Neuronal stem cell (in vitro differentiated cells): Measurements from ENCODE around the gene NPY4R2.
"Not testable (repeated sequence)": the region's sequence is repeated elsewhere in the genome, so short reads cannot be mapped to it uniquely, and the experiment has no call there.

ENCODE experiments used
- DNase-seq: peaks from one replicate; pipeline ENCODE4 v3.0.0-alpha.2; 2013; ENCODE audit warnings: low spot score
- H2AFZ ChIP-seq: one replicate; pipeline ENCODE4 v1.6.1; 2013; ENCODE audit warnings: mild to moderate bottlenecking, low read length, inconsistent platforms
- H2AK5ac ChIP-seq: 2 replicates; pipeline ENCODE4 v1.6.1; 2013; ENCODE audit warnings: low read depth, mild to moderate bottlenecking, inconsistent platforms, low read length, moderate library complexity, mixed read lengths
- H2BK120ac ChIP-seq: 2 replicates; pipeline ENCODE4 v1.6.1; 2013; ENCODE audit warnings: low read depth, mild to moderate bottlenecking, inconsistent platforms, low read length, moderate library complexity, mixed read lengths
- H2BK12ac ChIP-seq: one replicate; pipeline ENCODE4 v1.6.1; 2013; ENCODE audit warnings: low read length, inconsistent platforms
- H2BK15ac ChIP-seq: 2 replicates; pipeline ENCODE4 v1.6.1; 2013; ENCODE audit warnings: mild to moderate bottlenecking, low read length, inconsistent platforms, mixed read lengths
- H2BK5ac ChIP-seq: one replicate; pipeline ENCODE4 v1.6.1; 2013; ENCODE audit warnings: inconsistent platforms, mild to moderate bottlenecking, low read length, moderate library complexity
- H3K14ac ChIP-seq: one replicate; pipeline ENCODE4 v1.6.1; 2013; ENCODE audit warnings: low read length, inconsistent platforms
- H3K18ac ChIP-seq: 2 replicates; pipeline ENCODE4 v1.6.1; 2013; ENCODE audit warnings: low read length, inconsistent platforms
- H3K23ac ChIP-seq: 2 replicates; pipeline ENCODE4 v1.6.1; 2013; ENCODE audit warnings: low read depth, mild to moderate bottlenecking, mixed read lengths, low read length, inconsistent platforms; ENCODE audit not compliant: poor library complexity
- H3K27ac ChIP-seq: replicated peaks from 3 replicates; pipeline ENCODE4 v1.5.1; 2013; ENCODE audit warnings: low read length, inconsistent platforms
- H3K27me3 ChIP-seq, 3 experiments: 2 replicates each; pipeline ENCODE4 v1.6.1; 2013; ENCODE audit warnings: low read length in 3 of 3, mild to moderate bottlenecking in 2 of 3, inconsistent platforms in 1 of 3, low read depth in 1 of 3, mixed read lengths in 1 of 3, moderate library complexity in 1 of 3; ENCODE audit not compliant: control insufficient read depth in 3 of 3, insufficient read depth in 3 of 3
- H3K36me3 ChIP-seq, 2 donors: replicated peaks in 1 of 2; 2 replicates each; pipeline ENCODE4 v1.6.1; 2013; ENCODE audit warnings: low read length in 2 of 2; ENCODE audit not compliant: control insufficient read depth in 2 of 2, insufficient read depth in 2 of 2
- H3K4ac ChIP-seq: 2 replicates; pipeline ENCODE4 v1.6.1; 2013; ENCODE audit warnings: inconsistent platforms, mild to moderate bottlenecking, low read length, moderate library complexity
- H3K4me1 ChIP-seq, 2 donors: 1 replicate in 1 of 2; 2 replicates in 1 of 2; pipeline ENCODE4 v1.6.1; 2013; ENCODE audit warnings: low read length in 2 of 2, low read depth in 1 of 2; ENCODE audit not compliant: control insufficient read depth in 2 of 2, insufficient read depth in 1 of 2
- H3K4me2 ChIP-seq: one replicate; pipeline ENCODE4 v1.6.1; 2013; ENCODE audit warnings: mild to moderate bottlenecking, low read length, inconsistent platforms; ENCODE audit not compliant: insufficient read depth, poor library complexity, severe bottlenecking
- H3K4me3 ChIP-seq, 2 donors: 2 replicates each; pipeline ENCODE4 v1.5.1; 2013; ENCODE audit warnings: low read length in 2 of 2, mild to moderate bottlenecking in 2 of 2, inconsistent platforms in 1 of 2, moderate library complexity in 1 of 2
- H3K79me1 ChIP-seq: one replicate; pipeline ENCODE4 v1.6.1; 2013; ENCODE audit warnings: low read depth, mild to moderate bottlenecking, inconsistent platforms, low read length, moderate library complexity
- H3K9ac ChIP-seq: one replicate; pipeline ENCODE4 v1.6.1; 2013; ENCODE audit warnings: mild to moderate bottlenecking, low read depth, low read length, inconsistent platforms; ENCODE audit not compliant: poor library complexity
- H3K9me3 ChIP-seq, 2 donors: replicated peaks in 1 of 2; 2 replicates each; pipeline versions ENCODE3 to v1.6.1; 2013; ENCODE audit warnings: low read length in 2 of 2, mild to moderate bottlenecking in 2 of 2, inconsistent platforms in 1 of 2, low read depth in 1 of 2, mixed read lengths in 1 of 2, moderate library complexity in 1 of 2; ENCODE audit not compliant: control insufficient read depth in 2 of 2, insufficient read depth in 1 of 2
- H4K8ac ChIP-seq: one replicate; pipeline ENCODE4 v1.6.1; 2013; ENCODE audit warnings: low read depth, mild to moderate bottlenecking, inconsistent platforms, low read length, moderate library complexity
- H4K91ac ChIP-seq: one replicate; pipeline ENCODE4 v1.6.1; 2013; ENCODE audit warnings: low read length, low read depth, mild to moderate bottlenecking, inconsistent platforms; ENCODE audit not compliant: poor library complexity
- WGBS, 2 donors: extraction: QIAGEN DNeasy Blood & Tissue Kit; methylation state at CpG; one replicate each; pipeline ENCODE4 v1.1.7; 2013; ENCODE audit warnings: missing lambda C conversion rate in 2 of 2, mixed read lengths in 1 of 2; ENCODE audit not compliant: insufficient read length in 2 of 2, insufficient replicate concordance in 1 of 2; ENCODE audit errors: extremely low coverage in 2 of 2; 5-methylcytosine and 5-hydroxymethylcytosine counted together

The NPY4R2 gene

DNA sequence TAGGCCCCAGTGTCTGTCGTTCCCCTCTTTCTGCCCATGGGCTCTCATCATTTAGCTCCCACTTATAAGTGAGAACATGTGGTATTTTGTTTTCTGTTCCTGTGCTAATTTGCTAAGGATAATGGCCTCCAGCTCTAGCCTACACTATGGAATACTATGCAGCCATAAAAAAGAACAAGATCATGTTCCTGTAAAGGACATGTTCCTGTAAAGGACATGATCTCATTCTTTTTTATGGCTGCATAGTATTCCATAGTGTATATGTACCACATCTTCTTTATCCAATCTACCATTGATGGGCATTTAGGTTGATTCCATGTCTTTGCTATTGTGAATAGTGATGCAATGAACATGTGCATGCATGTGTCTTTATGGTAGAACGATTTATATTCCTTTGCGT, 19.2 kb downstream of the NPY4R2 start:
- H2AFZ ChIP-seq, H2BK5ac ChIP-seq, H2BK12ac ChIP-seq, DNase-seq, H3K9me3 ChIP-seq, H3K27ac ChIP-seq, H3K4ac ChIP-seq, H3K36me3 ChIP-seq, H2AK5ac ChIP-seq, H2BK120ac ChIP-seq, H3K79me1 ChIP-seq, H4K91ac ChIP-seq, H3K4me1 ChIP-seq, H3K14ac ChIP-seq, H3K23ac ChIP-seq, H3K4me3 ChIP-seq, H4K8ac ChIP-seq, H3K18ac ChIP-seq, H3K9ac ChIP-seq, H3K4me2 ChIP-seq, H2BK15ac ChIP-seq, H3K27me3 ChIP-seq: not testable (repeated sequence)
- WGBS, 2 donors: no CpG with 5 or more reads among the region's 3 CpGs

DNA sequence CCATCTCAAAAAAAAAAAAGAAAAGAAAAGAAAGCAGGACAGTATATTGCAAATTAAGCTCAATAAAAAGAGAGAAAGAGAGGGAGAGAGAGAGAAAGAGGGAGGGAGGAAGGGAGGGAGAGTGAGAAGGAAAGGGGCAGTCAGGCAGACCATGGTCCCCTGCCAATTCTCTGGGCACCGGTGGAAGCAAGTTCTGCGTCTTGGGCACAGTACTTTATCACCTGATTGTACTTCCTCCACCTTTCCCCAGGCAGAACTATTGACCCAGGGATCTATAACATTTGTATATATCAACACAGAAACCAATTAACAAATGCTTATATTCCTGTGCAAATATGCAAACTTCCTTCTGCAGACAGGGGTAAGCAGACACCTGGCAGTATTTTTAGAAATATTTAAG, 22.4 kb downstream of the NPY4R2 start:
- not testable (repeated sequence) for H4K8ac ChIP-seq, H3K23ac ChIP-seq, H3K4me3 ChIP-seq, H3K9me3 ChIP-seq, H3K79me1 ChIP-seq, H2BK15ac ChIP-seq, H3K18ac ChIP-seq, H2BK12ac ChIP-seq, H3K27ac ChIP-seq, H3K27me3 ChIP-seq, H3K4ac ChIP-seq, H3K4me2 ChIP-seq, H3K36me3 ChIP-seq, H2AK5ac ChIP-seq, DNase-seq, H3K4me1 ChIP-seq, H2AFZ ChIP-seq, H2BK120ac ChIP-seq, H3K14ac ChIP-seq, H4K91ac ChIP-seq, H2BK5ac ChIP-seq, H3K9ac ChIP-seq
- no CpG with 5 or more reads among the region's 2 CpGs for WGBS, 2 donors

DNA sequence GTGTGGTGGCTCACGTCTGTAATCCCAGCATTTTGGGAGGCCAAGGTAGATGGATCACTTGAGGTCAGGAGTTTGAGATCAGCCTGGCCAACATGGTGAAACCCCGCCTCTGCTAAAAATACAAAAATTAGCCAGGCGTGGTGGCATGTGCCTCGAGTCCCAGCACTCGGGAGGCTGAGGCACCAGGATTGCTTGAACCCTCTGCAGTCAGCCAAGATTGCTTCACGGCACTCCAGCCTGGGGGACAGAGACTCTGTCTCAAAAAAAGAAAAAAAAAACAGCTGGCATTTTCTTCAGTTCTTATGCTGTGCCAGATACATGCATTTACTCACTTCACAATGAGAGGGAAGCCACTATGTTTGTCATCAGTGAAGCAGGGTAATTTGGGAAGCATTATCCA, 22.9 kb downstream of the NPY4R2 start:
- not testable (repeated sequence) for H2AFZ ChIP-seq, H3K36me3 ChIP-seq, H3K4ac ChIP-seq, H2BK5ac ChIP-seq, H3K27ac ChIP-seq, H3K14ac ChIP-seq, H3K4me1 ChIP-seq, H2BK15ac ChIP-seq, H2BK120ac ChIP-seq, DNase-seq, H3K9me3 ChIP-seq, H3K27me3 ChIP-seq, H3K23ac ChIP-seq, H4K91ac ChIP-seq, H3K79me1 ChIP-seq, H2BK12ac ChIP-seq, H3K9ac ChIP-seq, H4K8ac ChIP-seq, H3K18ac ChIP-seq, H3K4me2 ChIP-seq, H3K4me3 ChIP-seq, H2AK5ac ChIP-seq
- no CpG with 5 or more reads among the region's 6 CpGs for WGBS, 2 donors

DNA sequence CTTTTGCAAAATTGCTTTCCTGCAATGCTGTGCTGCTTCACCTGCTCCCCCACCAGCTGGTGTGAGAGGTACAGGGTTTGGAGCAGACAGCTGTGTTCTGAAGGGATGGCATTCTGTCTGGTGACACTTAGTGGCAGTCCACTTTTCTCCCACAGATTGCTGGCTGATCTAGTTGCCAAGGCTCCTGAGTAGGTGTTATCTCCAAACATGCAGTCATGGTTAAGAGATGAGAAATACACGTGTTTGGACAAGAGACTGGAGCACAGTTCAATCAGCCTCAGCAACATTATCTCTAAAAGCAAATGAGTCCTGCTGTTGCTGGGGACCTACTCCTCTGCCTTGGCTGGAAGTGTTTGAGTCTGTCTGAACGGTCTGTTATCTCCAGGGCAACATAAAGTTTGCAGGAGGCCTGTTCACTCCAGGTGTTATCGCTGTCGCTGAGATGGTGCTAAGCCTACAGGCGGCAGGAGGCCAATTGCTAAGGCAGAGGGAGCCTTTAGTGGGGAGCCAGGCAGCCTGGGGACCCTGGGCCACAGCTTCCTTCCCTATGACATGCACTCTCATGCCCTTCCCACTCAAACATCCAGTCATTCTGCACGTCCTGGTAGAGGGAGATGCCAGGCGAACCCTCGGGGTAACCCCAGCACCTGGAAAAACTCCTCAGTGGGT, 24.0 kb downstream of the NPY4R2 start:
- H3K27me3 ChIP-seq, H3K23ac ChIP-seq, H3K18ac ChIP-seq, H4K8ac ChIP-seq, H3K36me3 ChIP-seq, H2BK5ac ChIP-seq, H3K9me3 ChIP-seq, H3K14ac ChIP-seq, H2BK15ac ChIP-seq, H2BK120ac ChIP-seq, H3K4me2 ChIP-seq, H3K9ac ChIP-seq, H2AFZ ChIP-seq, H3K4me3 ChIP-seq, H3K4ac ChIP-seq, H3K79me1 ChIP-seq, DNase-seq, H4K91ac ChIP-seq, H3K27ac ChIP-seq, H2BK12ac ChIP-seq, H3K4me1 ChIP-seq, H2AK5ac ChIP-seq: not testable (repeated sequence)
- WGBS, 2 donors: no CpG with 5 or more reads among the region's 8 CpGs
